H1 (cell line): ENCODE measurements around the gene PIK3C2G. TPM values are rescaled to one million over a fixed set of nuclear protein-coding genes. Genes with fewer than 3 reads are reported as not detected.

Experiments
- CTCF ChIA-PET: fragments of 300-600 bp; sonication (Branson Sonifier 250); formaldehyde crosslinking; loops from one replicate; lab custom pipeline; 2021; ENCODE audit not compliant: partially characterized antibody; lab: Charles Lee
- POLR2A ChIA-PET: fragments of 300-600 bp; sonication (Branson Sonifier 250); formaldehyde crosslinking; loops from one replicate; lab custom pipeline; 2021; ENCODE audit warnings: inconsistent platforms; ENCODE audit not compliant: partially characterized antibody; lab: Charles Lee
- DNase-seq, 2 experiments: peaks; one replicate each; pipeline versions ENCODE4 v3.0.0 to v3.0.0-alpha.2; 2010 to 2022; ENCODE audit warnings: low spot score in 2 of 2, low read depth in 1 of 2, mixed read lengths in 1 of 2
- FAIRE-seq: peaks from 2 replicates; lab custom pipeline; 2011; peaks lifted over from hg19 to GRCh38; lab: Jason Lieb, UNC
- H2AFZ ChIP-seq: 2 replicates; pipeline ENCODE4 v1.8.1; 2012; ENCODE audit warnings: low read length, inconsistent platforms
- H2AK5ac ChIP-seq: 2 replicates; pipeline ENCODE4 v1.6.1; 2013; ENCODE audit warnings: low read depth, low read length
- H2BK120ac ChIP-seq: replicated peaks from 2 replicates; pipeline ENCODE3; 2013; ENCODE audit warnings: low read depth, low read length, inconsistent platforms
- H2BK12ac ChIP-seq: 2 replicates; pipeline ENCODE4 v1.6.1; 2013; ENCODE audit warnings: low read depth, low read length
- H2BK15ac ChIP-seq: 2 replicates; pipeline ENCODE4 v1.6.1; 2013; ENCODE audit warnings: low read length
- H2BK20ac ChIP-seq: 2 replicates; pipeline ENCODE4 v1.6.1; 2013; ENCODE audit warnings: low read length
- H2BK5ac ChIP-seq: 2 replicates; pipeline ENCODE4 v1.6.1; 2013; ENCODE audit warnings: low read depth, low read length
- H3K14ac ChIP-seq: 2 replicates; pipeline ENCODE4 v1.6.1; 2013; ENCODE audit warnings: inconsistent platforms; ENCODE audit not compliant: insufficient read length
- H3K18ac ChIP-seq: 2 replicates; pipeline ENCODE4 v1.6.1; 2013; ENCODE audit warnings: low read length; ENCODE audit errors: extremely low read depth
- H3K23ac ChIP-seq: 2 replicates; pipeline ENCODE4 v1.6.1; 2013; ENCODE audit warnings: inconsistent platforms; ENCODE audit not compliant: insufficient read length
- H3K23me2 ChIP-seq: 2 replicates; pipeline ENCODE4 v1.6.1; 2013; ENCODE audit warnings: low read depth, low read length
- H3K27ac ChIP-seq: 2 replicates; pipeline ENCODE4 v1.6.1; 2011; ENCODE audit warnings: low read depth, low read length, inconsistent platforms
- H3K27me3 ChIP-seq, 4 experiments: replicated peaks in 1 of 4; 1 replicate in 1 of 4; 2 replicates in 3 of 4; pipeline versions ENCODE4 v1.6.1 to v1.8.1; 2011 to 2013; ENCODE audit warnings: low read length in 3 of 4, mild to moderate bottlenecking in 3 of 4, inconsistent platforms in 2 of 4, mixed read lengths in 2 of 4, moderate library complexity in 1 of 4; ENCODE audit not compliant: control insufficient read depth in 3 of 4, insufficient read depth in 3 of 4; ENCODE audit errors: extremely low read depth in 1 of 4
- H3K36me3 ChIP-seq, 4 experiments: 2 replicates each; pipeline versions ENCODE4 v1.6.1 to v1.8.1; 2011 to 2013; ENCODE audit warnings: mild to moderate bottlenecking in 4 of 4, low read length in 3 of 4, moderate library complexity in 2 of 4, control low read depth in 1 of 4, inconsistent platforms in 1 of 4; ENCODE audit not compliant: insufficient read depth in 4 of 4, control insufficient read depth in 2 of 4
- H3K4ac ChIP-seq: replicated peaks from 2 replicates; pipeline ENCODE3; 2013; ENCODE audit warnings: low read length, low read depth, mixed read lengths, inconsistent platforms; ENCODE audit not compliant: insufficient read length
- H3K4me1 ChIP-seq, 4 experiments: replicated peaks in 1 of 4; 1 replicate in 1 of 4; 2 replicates in 3 of 4; pipeline versions ENCODE4 v1.6.1 to v1.8.1; 2011 to 2013; ENCODE audit warnings: low read length in 3 of 4, inconsistent platforms in 2 of 4, mixed read lengths in 1 of 4; ENCODE audit not compliant: insufficient read depth in 4 of 4, control insufficient read depth in 3 of 4
- H3K4me2 ChIP-seq, 2 experiments: 2 replicates each; pipeline versions ENCODE4 v1.6.1 to v1.8.1; 2011 to 2013; ENCODE audit warnings: low read depth in 2 of 2, low read length in 2 of 2, control low read depth in 1 of 2, inconsistent platforms in 1 of 2, mild to moderate bottlenecking in 1 of 2; ENCODE audit not compliant: insufficient read depth in 1 of 2
- H3K4me3 ChIP-seq, 4 experiments: fragments of 200-600, 300-600 bp in 1 of 4; sonication (generic), shearing (Covaris generic), sonication (Bioruptor Twin) in 1 of 4; 2 replicates each; pipeline versions ENCODE4 v1.5.1 to v1.8.1; 2011 to 2016; ENCODE audit warnings: low read length in 4 of 4, low read depth in 3 of 4, control low read depth in 2 of 4, inconsistent platforms in 2 of 4, mild to moderate bottlenecking in 2 of 4, mixed read lengths in 1 of 4, moderate library complexity in 1 of 4; ENCODE audit not compliant: insufficient read depth in 2 of 4; ENCODE audit errors: extremely low read depth in 1 of 4
- H3K56ac ChIP-seq: replicated peaks from 2 replicates; pipeline ENCODE3; 2013; ENCODE audit warnings: low read depth, mild to moderate bottlenecking, mixed read lengths, low read length, inconsistent platforms; ENCODE audit not compliant: insufficient read length
- H3K79me1 ChIP-seq: 2 replicates; pipeline ENCODE4 v1.6.1; 2013; ENCODE audit warnings: low read depth, low read length, control low read depth
- H3K79me2 ChIP-seq, 2 experiments: 2 replicates each; pipeline versions ENCODE4 v1.6.1 to v1.8.1; 2012 to 2013; ENCODE audit warnings: low read length in 2 of 2, mild to moderate bottlenecking in 2 of 2, inconsistent platforms in 1 of 2; ENCODE audit not compliant: insufficient read depth in 2 of 2, control insufficient read depth in 1 of 2
- H3K9ac ChIP-seq, 4 experiments: replicated peaks in 1 of 4; 1 replicate in 1 of 4; 2 replicates in 3 of 4; pipeline versions ENCODE4 v1.6.1 to v1.8.1; 2011 to 2013; ENCODE audit warnings: low read depth in 3 of 4, low read length in 3 of 4, control low read depth in 2 of 4, mild to moderate bottlenecking in 2 of 4, moderate library complexity in 2 of 4, inconsistent platforms in 1 of 4; ENCODE audit errors: extremely low read depth in 1 of 4
- H3K9me3 ChIP-seq, 2 experiments: 2 replicates each; pipeline versions ENCODE4 v1.6.1 to v1.8.1; 2012 to 2013; ENCODE audit warnings: mild to moderate bottlenecking in 2 of 2, moderate library complexity in 2 of 2, control low read depth in 1 of 2, inconsistent platforms in 1 of 2, low read depth in 1 of 2, low read length in 1 of 2, mixed read lengths in 1 of 2; ENCODE audit not compliant: insufficient read depth in 2 of 2
- H4K20me1 ChIP-seq, 2 experiments: replicated peaks in 1 of 2; 2 replicates each; pipeline versions ENCODE3 to v1.8.1; 2011 to 2013; ENCODE audit warnings: inconsistent platforms in 2 of 2, low read length in 2 of 2, mild to moderate bottlenecking in 1 of 2; ENCODE audit not compliant: insufficient read depth in 2 of 2, control insufficient read depth in 1 of 2
- H4K5ac ChIP-seq: 2 replicates; pipeline ENCODE4 v1.6.1; 2013; ENCODE audit warnings: low read length, low read depth, mixed read lengths, inconsistent platforms; ENCODE audit not compliant: insufficient read length
- H4K8ac ChIP-seq: 2 replicates; pipeline ENCODE4 v1.8.0; 2013; ENCODE audit warnings: mild to moderate bottlenecking, moderate library complexity, low read length, inconsistent platforms; ENCODE audit not compliant: insufficient read depth; ENCODE audit errors: extremely low read depth
- H4K91ac ChIP-seq: replicated peaks from 2 replicates; pipeline ENCODE3; 2013; ENCODE audit warnings: low read length, mixed read lengths, inconsistent platforms; ENCODE audit not compliant: insufficient read length
- CBX8 ChIP-seq: fragments of 300-800, 300-1000 bp; sonication (generic); IDR thresholded peaks from 2 replicates; pipeline ENCODE4 v1.7.1; 2016; ENCODE audit warnings: low read depth, low read length, borderline replicate concordance
- CEBPB ChIP-seq: IDR thresholded peaks from 2 replicates; pipeline ENCODE4 v1.6.1; 2012; ENCODE audit warnings: low read depth, low read length
- GTF2F1 ChIP-seq: IDR thresholded peaks from 2 replicates; pipeline ENCODE4 v1.6.1; 2012; ENCODE audit warnings: low read depth, low read length, improper control_type of control experiment, borderline replicate concordance
- MAFK ChIP-seq: IDR thresholded peaks from 2 replicates; pipeline ENCODE4 v1.6.1; 2012; ENCODE audit warnings: low read depth, mild to moderate bottlenecking, improper control_type of control experiment, low read length
- POLR2AphosphoS5 ChIP-seq: IDR thresholded peaks from 2 replicates; pipeline ENCODE4 v1.6.1; 2011; ENCODE audit warnings: low read depth, low read length
- SP4 ChIP-seq: IDR thresholded peaks from 2 replicates; pipeline ENCODE4 v1.6.1; 2012; ENCODE audit warnings: low read length, inconsistent platforms
- polyA plus RNA-seq, 7 experiments: library from polyadenylated mRNA; depleted of rRNA in 3 of 7; stranded (reverse) in 5 of 7; unstranded in 2 of 7; fragments of >200 nt in 5 of 7; fragments of 200-250 nt in 2 of 7; gene quantifications; 1 replicate in 5 of 7; 2 replicates in 1 of 7; 4 replicates in 1 of 7; pipeline versions ENCODE4 v1.2.1 to v1.2.3, GENCODE V29; 2011 to 2013; ENCODE audit warnings: missing spikeins in 2 of 7, mixed read lengths in 2 of 7
- total RNA-seq: library from RNA; stranded (reverse); fragmentation: NEBNext Ultra II Directional; extraction: Animal tissue kit (Norgen Biotek cat#: 25700); gene quantifications from 2 replicates; pipeline ENCODE4 v1.2.1, GENCODE V29; 2021

PIK3C2G gene
- total and polyA plus RNA-seq, 2 of the 8 experiments (the other 6 are each of a cell fraction or from before 2014, with no cell fraction given), result not detected

DNA sequence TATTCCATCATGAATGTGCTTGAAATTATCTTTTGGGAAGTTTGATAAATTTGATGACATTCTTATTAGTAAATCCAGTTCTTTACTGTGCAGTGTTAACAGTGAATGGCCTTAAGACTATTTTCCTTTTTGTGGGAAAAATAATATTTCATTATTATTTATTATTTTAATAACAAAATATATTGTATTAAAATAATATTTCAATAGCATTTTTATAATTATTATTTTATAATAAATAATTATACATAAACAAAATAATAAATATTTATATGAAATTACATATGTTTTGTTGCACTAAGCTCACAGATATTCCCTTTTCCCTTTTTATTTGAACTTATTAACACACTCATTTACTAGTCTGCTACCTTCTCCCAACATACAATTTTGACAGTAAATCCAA lies 33.6 kb downstream of the PIK3C2G start:
- no peak overlapping the region for H2AFZ ChIP-seq
- no peak overlapping the region for H3K56ac ChIP-seq
- H3K4me3 ChIP-seq, result no peak overlapping the region
- no peak overlapping the region for H2AK5ac ChIP-seq
- FAIRE-seq, result no peak
- no peak overlapping the region for H3K9ac ChIP-seq
- H3K4ac ChIP-seq, result no peak overlapping the region
- H4K5ac ChIP-seq, result no peak overlapping the region
- no peak overlapping the region for H2BK12ac ChIP-seq
- H2BK20ac ChIP-seq, result no peak overlapping the region
- no peak overlapping the region for H3K14ac ChIP-seq
- H4K20me1 ChIP-seq, result no peaks in the 10 kb centered on the region
- H3K79me2 ChIP-seq, result no peaks in the 10 kb centered on the region
- H3K18ac ChIP-seq, result no peak overlapping the region
- H3K36me3 ChIP-seq, result no peaks in the 10 kb centered on the region; a peak in 1 of 8 replicates
- no peak for DNase-seq
- no peak overlapping the region for H3K4me2 ChIP-seq
- H2BK5ac ChIP-seq, result no peak overlapping the region
- no peaks in the 10 kb centered on the region for H3K23me2 ChIP-seq
- H3K27me3 ChIP-seq, result no peaks in the 10 kb centered on the region
- TF ChIP-seq GTF2F1 (no peak), MAFK (no peak), CBX8 (no peak), SP4 (no peak), CEBPB (no peak), POLR2AphosphoS5 (no peak)
- no peaks in the 10 kb centered on the region for H3K9me3 ChIP-seq
- H2BK15ac ChIP-seq, result no peak overlapping the region
- H2BK120ac ChIP-seq, result no peak overlapping the region
- ChIA-PET POLR2A (no interaction called here), CTCF (no interaction called here)
- peaks cover 0 to 6% (median 0%) of the 10 kb centered on the region in 4 experiments; a peak in 2 of 7 replicates for H3K4me1 ChIP-seq
- no peak overlapping the region for H3K23ac ChIP-seq
- H3K27ac ChIP-seq, result no peak overlapping the region
- H4K8ac ChIP-seq, result no peak overlapping the region
- H4K91ac ChIP-seq, result no peak overlapping the region
- H3K79me1 ChIP-seq, result no peaks in the 10 kb centered on the region
